OCI-LY1 (cell line): ENCODE measurements around the gene TGM2.

Experiments used
- CTCF ChIP-seq: fragments of 200-600 bp; sonication (generic), shearing (Covaris generic); IDR thresholded peaks from 2 replicates; pipeline ENCODE4 v1.5.1; 2017; ENCODE audit warnings: mild to moderate bottlenecking, antibody characterized with exemption, low read length, moderate library complexity, mixed read lengths
- EZH2 ChIP-seq: fragments of 200-600 bp; sonication (generic), shearing (Covaris generic); IDR thresholded peaks from 2 replicates; pipeline ENCODE4 v1.8.0; 2017; ENCODE audit warnings: borderline replicate concordance, mixed run types, mild to moderate bottlenecking, antibody characterized with exemption, low read length, moderate library complexity, mixed read lengths

GRCh38 chr20:38129893-38130609 is 35.0 kb downstream of the TGM2 start:
- TF ChIP-seq CTCF = no peak
- no peak for TF ChIP-seq EZH2
